Measurements from ENCODE around the gene SHQ1.

The SHQ1 gene

GRCh38 chr3:72847751-72848702 is at the start of gene SHQ1:
SHQ1 (minus strand) TSS chr3:72848445; CDS start chr3:72848340, 105 bp downstream.
- Mint-ChIP-seq H3K27ac (peak within 1 kb of the TSS; percentile 77), H3K4me1 (ENCODE audit: low read depth) (peaks cover 34% of the 10 kb centered on the region), H3K4me3 (peak within 1 kb of the TSS; percentile 91), H3K9me3 (no peaks in the 10 kb centered on the region), H3K36me3 (ENCODE audit: low read depth) (peaks cover 24% of the 10 kb centered on the region), H3K27me3 (peaks cover 5% of the 10 kb centered on the region)
- intact Hi-C loops (cut with micrococcal nuclease): loop anchor here (10.0 kb wide), 1 partner anchor 207 kb away; no protein-coding TSS in a partner anchor

- intact Hi-C loops (cut with micrococcal nuclease): no loop called here
- peaks cover 7% of the 10 kb centered on the region for H3K27me3 Mint-ChIP-seq
- peaks cover 6% of the 10 kb centered on the region for H3K4me1 Mint-ChIP-seq (ENCODE audit: low read depth)
- no peak overlapping the region for H3K4me3 Mint-ChIP-seq
- H3K27ac Mint-ChIP-seq: no peak overlapping the region
- H3K9me3 Mint-ChIP-seq: no peaks in the 10 kb centered on the region
- H3K36me3 Mint-ChIP-seq (ENCODE audit: low read depth): no peaks in the 10 kb centered on the region
These were observed 49.4 kb upstream of the SHQ1 start for GRCh38 chr3:72897758-72898007.

DNA sequence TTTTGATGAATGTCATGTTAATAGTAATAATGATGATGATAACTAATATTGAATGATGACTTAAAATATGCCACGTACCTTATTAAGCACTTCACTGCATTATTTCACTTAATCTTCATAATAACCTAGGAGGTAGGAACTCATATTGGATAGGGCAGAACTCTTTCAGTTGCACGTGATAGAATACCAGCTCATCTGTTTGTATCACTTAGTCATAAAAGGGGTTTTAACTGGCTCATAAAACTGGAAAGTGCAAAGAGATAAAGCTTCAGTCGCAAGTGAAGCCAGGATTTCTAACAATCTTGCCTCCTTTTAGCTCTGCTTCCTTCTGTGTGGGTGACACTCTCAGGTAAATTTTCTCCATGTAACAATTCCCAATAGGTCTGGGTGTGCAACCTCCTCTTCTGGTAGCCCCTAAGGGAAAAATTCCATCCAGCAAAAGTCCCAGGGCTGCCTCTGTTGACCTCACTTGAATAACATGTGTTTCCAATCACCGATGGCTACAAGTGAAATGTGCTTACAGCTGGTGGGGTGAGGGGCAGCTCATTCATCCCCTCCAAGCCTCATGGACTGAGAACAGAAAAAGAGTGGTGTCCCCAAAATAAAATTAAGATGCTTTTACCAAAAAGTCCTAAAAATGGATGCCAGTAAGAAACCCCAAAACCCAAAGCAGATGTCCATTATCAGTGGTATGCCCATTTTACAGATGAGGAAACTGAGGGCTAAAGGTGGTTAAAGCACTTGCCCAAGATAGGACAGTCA is 48.9 kb upstream of the SHQ1 start:
- no peak overlapping the region for H3K4me3 Mint-ChIP-seq
- no peaks in the 10 kb centered on the region for H3K9me3 Mint-ChIP-seq
- H3K27me3 Mint-ChIP-seq: peaks cover 9% of the 10 kb centered on the region
- no peak overlapping the region for H3K27ac Mint-ChIP-seq
- H3K36me3 Mint-ChIP-seq (ENCODE audit: low read depth): no peaks in the 10 kb centered on the region
- peaks cover 6% of the 10 kb centered on the region for H3K4me1 Mint-ChIP-seq (ENCODE audit: low read depth)
- intact Hi-C loops (cut with micrococcal nuclease): no loop called here

- Mint-ChIP-seq H3K36me3 (ENCODE audit: low read depth) (no peaks in the 10 kb centered on the region), H3K27me3 (peaks cover 23% of the 10 kb centered on the region), H3K4me1 (ENCODE audit: low read depth) (peaks cover 6% of the 10 kb centered on the region), H3K4me3 (no peak overlapping the region), H3K27ac (no peak overlapping the region), H3K9me3 (no peaks in the 10 kb centered on the region)
- intact Hi-C loops (cut with micrococcal nuclease): no loop called here
These were observed 46.8 kb upstream of the SHQ1 start for GRCh38 chr3:72894976-72895552.

GRCh38 chr3:72892870-72893269 is 44.6 kb upstream of the SHQ1 start:
- no peak overlapping the region for H3K4me3 Mint-ChIP-seq
- H3K4me1 Mint-ChIP-seq (ENCODE audit: low read depth): peaks cover 6% of the 10 kb centered on the region
- no peaks in the 10 kb centered on the region for H3K36me3 Mint-ChIP-seq (ENCODE audit: low read depth)
- peaks cover 39% of the 10 kb centered on the region for H3K27me3 Mint-ChIP-seq
- no peaks in the 10 kb centered on the region for H3K9me3 Mint-ChIP-seq
- intact Hi-C loops (cut with micrococcal nuclease): no loop called here
- H3K27ac Mint-ChIP-seq: no peak overlapping the region

- H3K27me3 Mint-ChIP-seq: peaks cover 44% of the 10 kb centered on the region
- no peak overlapping the region for H3K27ac Mint-ChIP-seq
- peaks cover 13% of the 10 kb centered on the region for H3K4me1 Mint-ChIP-seq (ENCODE audit: low read depth)
- no peak overlapping the region for H3K4me3 Mint-ChIP-seq
- H3K36me3 Mint-ChIP-seq (ENCODE audit: low read depth): no peaks in the 10 kb centered on the region
- intact Hi-C loops (cut with micrococcal nuclease): no loop called here
- no peaks in the 10 kb centered on the region for H3K9me3 Mint-ChIP-seq
These were observed 44.0 kb upstream of the SHQ1 start for GRCh38 chr3:72892081-72892775.

GRCh38 chr3:72891053-72891855 is 43.0 kb upstream of the SHQ1 start:
- Mint-ChIP-seq H3K4me3 (no peak overlapping the region), H3K9me3 (no peaks in the 10 kb centered on the region), H3K27me3 (peaks cover 53% of the 10 kb centered on the region), H3K4me1 (ENCODE audit: low read depth) (peaks cover 18% of the 10 kb centered on the region), H3K36me3 (ENCODE audit: low read depth) (no peaks in the 10 kb centered on the region), H3K27ac (no peak overlapping the region)
- intact Hi-C loops (cut with micrococcal nuclease): no loop called here

DNA sequence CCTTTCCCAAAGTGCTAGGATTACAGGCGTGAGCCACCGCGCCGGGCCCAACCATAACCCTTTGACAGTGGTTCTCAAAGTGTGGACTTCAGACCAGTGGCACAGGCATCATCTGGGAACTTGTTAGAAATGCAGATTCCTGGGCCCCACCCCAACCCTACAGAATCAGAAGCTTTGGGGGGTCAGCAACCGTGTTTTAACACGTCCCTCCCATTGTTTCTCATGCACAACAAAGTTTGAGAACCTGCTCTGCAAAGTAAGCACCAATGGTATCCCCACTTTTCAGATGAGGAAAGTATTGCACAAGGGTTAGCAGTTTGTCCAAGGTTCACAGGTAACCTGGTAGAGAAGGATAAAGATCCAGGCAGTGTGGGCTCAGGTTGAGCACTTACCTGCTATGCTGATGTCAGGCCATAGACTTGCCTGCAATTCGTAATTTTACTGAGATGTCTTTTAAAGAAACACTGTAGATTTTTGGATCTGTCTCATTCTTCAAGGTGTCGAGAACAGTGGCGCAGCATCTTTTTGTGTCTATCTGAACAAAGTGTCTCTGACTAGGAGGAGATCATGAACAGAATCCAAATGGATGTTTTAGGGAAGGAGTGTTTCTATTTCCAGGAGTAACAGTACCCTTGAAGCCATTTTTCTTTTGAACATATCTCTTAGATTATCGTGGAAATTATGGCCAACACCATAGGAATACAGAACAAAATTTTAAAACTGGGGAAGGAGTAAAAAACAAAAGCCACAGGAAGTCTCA is 42.1 kb upstream of the SHQ1 start:
- intact Hi-C loops (cut with micrococcal nuclease): no loop called here
- no peak overlapping the region for H3K4me3 Mint-ChIP-seq
- H3K27me3 Mint-ChIP-seq: peaks cover 56% of the 10 kb centered on the region

GRCh38 chr3:72889310-72890165 is 41.3 kb upstream of the SHQ1 start:
- intact Hi-C loops (cut with micrococcal nuclease): no loop called here
- no peak overlapping the region for H3K27ac Mint-ChIP-seq
- H3K36me3 Mint-ChIP-seq (ENCODE audit: low read depth): no peaks in the 10 kb centered on the region
- no peak overlapping the region for H3K4me3 Mint-ChIP-seq
- H3K27me3 Mint-ChIP-seq: peaks cover 59% of the 10 kb centered on the region
- peaks cover 12% of the 10 kb centered on the region for H3K4me1 Mint-ChIP-seq (ENCODE audit: low read depth)
- no peaks in the 10 kb centered on the region for H3K9me3 Mint-ChIP-seq

More for the DNA sequence above, 42.1 kb upstream of the SHQ1 start:
- H3K4me1 Mint-ChIP-seq (ENCODE audit: low read depth): peaks cover 17% of the 10 kb centered on the region
- no peaks in the 10 kb centered on the region for H3K9me3 Mint-ChIP-seq
- no peak overlapping the region for H3K27ac Mint-ChIP-seq
- H3K36me3 Mint-ChIP-seq (ENCODE audit: low read depth): no peaks in the 10 kb centered on the region

GRCh38 chr3:72888546-72889309 is 40.5 kb upstream of the SHQ1 start:
- no peaks in the 10 kb centered on the region for H3K9me3 Mint-ChIP-seq
- H3K36me3 Mint-ChIP-seq (ENCODE audit: low read depth): no peaks in the 10 kb centered on the region
- intact Hi-C loops (cut with micrococcal nuclease): no loop called here
- peaks cover 63% of the 10 kb centered on the region for H3K27me3 Mint-ChIP-seq
- no peak overlapping the region for H3K27ac Mint-ChIP-seq
- H3K4me1 Mint-ChIP-seq (ENCODE audit: low read depth): peaks cover 12% of the 10 kb centered on the region
- H3K4me3 Mint-ChIP-seq: peak overlapping the region; percentile 43

DNA sequence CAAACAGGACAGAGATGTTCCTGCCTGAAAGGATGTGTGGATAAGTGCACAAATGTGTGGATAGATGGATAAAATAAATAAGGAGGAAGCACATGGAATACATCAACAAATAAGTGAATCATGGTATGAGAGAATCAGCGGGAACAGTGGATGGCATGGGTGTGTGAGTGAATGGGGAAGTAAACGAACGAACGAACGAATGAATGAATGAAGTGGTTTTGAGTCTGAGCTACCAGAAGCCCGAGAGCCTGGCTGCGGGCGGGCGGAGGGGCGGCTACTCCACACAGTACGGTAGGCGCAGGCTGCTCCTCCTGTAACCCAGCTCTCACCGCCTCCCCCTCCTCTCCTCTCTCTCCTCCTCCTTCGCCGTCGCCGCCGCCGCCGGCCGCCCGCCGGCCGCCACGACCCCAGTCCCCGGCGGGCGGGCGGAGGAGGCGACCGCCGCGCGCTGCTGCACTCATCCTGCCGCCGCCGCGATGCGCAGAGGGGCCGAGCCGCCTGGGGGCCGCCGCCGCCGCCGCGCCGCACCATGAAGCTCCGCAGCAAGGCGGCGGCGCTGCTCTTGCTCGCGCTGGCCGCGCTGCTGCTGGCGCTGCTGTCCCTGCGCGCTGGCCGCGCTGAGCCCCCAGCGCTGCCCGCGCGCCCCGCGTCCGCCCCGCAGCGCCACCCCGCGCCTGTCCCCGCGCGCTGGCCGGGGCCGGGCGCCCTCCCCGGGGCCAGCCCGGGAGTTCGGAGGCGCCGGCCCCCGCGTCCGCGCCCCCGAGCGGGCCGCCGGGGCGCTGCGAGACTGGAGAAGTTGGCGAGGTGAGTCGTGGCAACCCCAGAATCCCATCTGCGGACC is 39.7 kb upstream of the SHQ1 start, which contains the start of gene GXYLT2:
Gene GXYLT2 (plus strand): TSS at position 342 of the 841 bp plus-strand sequence. CDS start 188 bp downstream, at position 530.
- Mint-ChIP-seq H3K9me3 (no peaks in the 10 kb centered on the region), H3K4me3 (peak within 1 kb of the TSS; percentile 60), H3K4me1 (ENCODE audit: low read depth) (peaks cover 12% of the 10 kb centered on the region), H3K36me3 (ENCODE audit: low read depth) (no peaks in the 10 kb centered on the region), H3K27me3 (peaks cover 59% of the 10 kb centered on the region), H3K27ac (no peak within 1 kb of the TSS)
- intact Hi-C loops (cut with micrococcal nuclease): no loop called here
